Fibroblast of pulmonary artery (primary cell): ENCODE data around the gene LYRM4.

Experiments used
- DNase-seq: peaks from one replicate; pipeline ENCODE4 v3.0.0-alpha.2; 2010; ENCODE audit warnings: low read depth
- H3K4me3 ChIP-seq: replicated peaks from 2 replicates; pipeline ENCODE4 v1.5.1; 2011; ENCODE audit warnings: low read depth, mild to moderate bottlenecking, control low read depth, low read length, moderate library complexity
- TF ChIP-seq, protein P1 (sequence below): IDR thresholded peaks from 2 replicates; pipeline ENCODE4 v1.5.1; 2011; ENCODE audit warnings: mild to moderate bottlenecking, control low read depth, low read length, inconsistent platforms; ENCODE audit errors: missing control alignments

Gene LYRM4

DNA sequence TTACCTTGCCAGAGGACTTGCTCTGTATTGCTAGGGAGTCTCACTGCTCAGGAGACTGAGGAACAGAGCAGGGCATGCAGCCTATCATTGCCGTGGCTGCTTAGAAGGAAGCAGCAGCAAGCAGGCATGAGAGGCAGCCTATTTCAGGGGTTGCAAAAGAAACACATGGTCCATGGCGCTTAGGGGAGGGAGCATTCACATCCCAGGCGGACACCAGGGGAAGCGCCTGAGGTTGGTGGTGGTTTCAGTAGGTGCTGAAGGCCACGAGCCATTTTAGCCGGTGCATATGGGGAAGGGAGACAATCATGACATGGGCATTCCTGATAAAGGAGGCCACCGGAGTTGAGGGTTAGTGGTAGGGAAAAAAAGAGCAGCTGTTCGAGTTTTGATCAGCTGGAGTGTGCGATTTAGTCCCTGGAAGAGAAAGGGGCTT is 21.5 kb upstream of the LYRM4 start:
- TF ChIP-seq, protein P1, sequence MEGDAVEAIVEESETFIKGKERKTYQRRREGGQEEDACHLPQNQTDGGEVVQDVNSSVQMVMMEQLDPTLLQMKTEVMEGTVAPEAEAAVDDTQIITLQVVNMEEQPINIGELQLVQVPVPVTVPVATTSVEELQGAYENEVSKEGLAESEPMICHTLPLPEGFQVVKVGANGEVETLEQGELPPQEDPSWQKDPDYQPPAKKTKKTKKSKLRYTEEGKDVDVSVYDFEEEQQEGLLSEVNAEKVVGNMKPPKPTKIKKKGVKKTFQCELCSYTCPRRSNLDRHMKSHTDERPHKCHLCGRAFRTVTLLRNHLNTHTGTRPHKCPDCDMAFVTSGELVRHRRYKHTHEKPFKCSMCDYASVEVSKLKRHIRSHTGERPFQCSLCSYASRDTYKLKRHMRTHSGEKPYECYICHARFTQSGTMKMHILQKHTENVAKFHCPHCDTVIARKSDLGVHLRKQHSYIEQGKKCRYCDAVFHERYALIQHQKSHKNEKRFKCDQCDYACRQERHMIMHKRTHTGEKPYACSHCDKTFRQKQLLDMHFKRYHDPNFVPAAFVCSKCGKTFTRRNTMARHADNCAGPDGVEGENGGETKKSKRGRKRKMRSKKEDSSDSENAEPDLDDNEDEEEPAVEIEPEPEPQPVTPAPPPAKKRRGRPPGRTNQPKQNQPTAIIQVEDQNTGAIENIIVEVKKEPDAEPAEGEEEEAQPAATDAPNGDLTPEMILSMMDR: no peak
- no peak overlapping the region for H3K4me3 ChIP-seq
- no peak for DNase-seq

DNA sequence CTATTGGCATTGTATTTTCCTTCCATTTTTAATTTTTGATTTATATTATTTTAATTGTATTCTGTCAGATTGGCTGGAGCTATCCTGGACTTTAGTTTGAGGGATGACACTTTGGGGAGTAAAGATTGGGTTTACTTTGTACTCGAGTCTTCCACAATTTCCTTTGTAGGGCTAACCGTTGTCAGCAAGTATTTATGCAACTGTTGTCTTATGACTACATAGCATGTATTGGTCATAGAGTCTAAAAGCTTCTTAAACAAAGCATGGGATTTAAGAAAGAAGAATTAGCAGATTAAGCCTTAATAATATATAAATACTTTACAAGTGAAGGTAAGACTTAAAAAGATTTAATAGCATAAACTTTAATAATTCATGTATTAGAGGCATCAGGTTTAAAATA is 20.2 kb upstream of the LYRM4 start:
- TF ChIP-seq, protein P1: no peak
- H3K4me3 ChIP-seq: no peak overlapping the region
- no peak for DNase-seq

DNA sequence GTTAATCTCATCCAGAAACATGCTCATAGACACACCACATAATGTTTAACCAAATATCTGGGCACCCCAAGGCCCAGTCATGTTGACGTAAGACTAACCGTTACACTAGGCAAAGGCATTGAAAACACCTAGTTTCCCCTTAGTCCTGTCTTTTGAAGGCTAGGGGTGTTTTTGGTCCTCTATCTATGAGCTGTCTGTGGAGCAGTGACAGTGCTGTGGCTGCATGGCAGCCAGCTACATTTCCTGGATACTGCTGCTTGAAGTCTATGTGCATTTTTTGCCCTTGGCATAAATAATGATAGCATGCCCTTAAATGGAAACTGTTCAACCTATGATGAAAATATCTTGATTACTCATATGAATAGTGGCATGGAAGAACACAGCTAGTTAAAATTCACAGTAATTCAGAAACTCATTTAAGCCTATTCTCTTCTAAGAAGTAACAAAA is 19.2 kb upstream of the LYRM4 start:
- H3K4me3 ChIP-seq: no peak overlapping the region
- DNase-seq: no peak
- TF ChIP-seq, protein P1: no peak

DNA sequence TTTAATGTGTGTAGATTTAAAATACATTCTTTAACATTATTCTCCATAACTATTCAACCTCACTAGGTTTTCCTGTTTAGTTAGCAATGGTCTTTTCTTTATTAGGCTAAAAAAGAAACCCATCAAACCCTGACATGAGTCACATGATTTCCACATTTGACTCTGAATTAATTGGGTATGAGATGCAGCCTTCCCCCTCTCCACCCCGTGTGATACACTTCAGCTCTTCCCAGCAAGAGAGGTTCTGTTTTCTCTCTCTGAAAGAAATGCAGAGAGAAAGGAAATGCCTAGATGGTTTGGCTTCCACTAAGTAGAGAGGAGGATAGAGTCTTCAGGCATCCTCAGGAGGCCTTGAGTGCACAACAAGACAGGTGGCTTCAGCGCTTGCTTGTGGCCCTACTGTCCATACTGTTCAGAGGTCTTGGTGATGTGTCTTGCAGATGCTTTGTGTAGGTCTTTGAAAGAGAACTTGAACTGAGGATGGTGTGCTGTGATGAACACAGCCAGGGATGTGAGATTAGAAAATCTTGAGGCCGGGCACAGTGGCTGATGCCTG is 17.9 kb upstream of the LYRM4 start:
- TF ChIP-seq, protein P1: no peak
- DNase-seq: no peak
- no peak overlapping the region for H3K4me3 ChIP-seq

- no peak for DNase-seq
- H3K4me3 ChIP-seq: no peak overlapping the region
- TF ChIP-seq, protein P1: no peak
Measured at GRCh38 chr6:5278047-5278446, 17.3 kb upstream of the LYRM4 start.

DNA sequence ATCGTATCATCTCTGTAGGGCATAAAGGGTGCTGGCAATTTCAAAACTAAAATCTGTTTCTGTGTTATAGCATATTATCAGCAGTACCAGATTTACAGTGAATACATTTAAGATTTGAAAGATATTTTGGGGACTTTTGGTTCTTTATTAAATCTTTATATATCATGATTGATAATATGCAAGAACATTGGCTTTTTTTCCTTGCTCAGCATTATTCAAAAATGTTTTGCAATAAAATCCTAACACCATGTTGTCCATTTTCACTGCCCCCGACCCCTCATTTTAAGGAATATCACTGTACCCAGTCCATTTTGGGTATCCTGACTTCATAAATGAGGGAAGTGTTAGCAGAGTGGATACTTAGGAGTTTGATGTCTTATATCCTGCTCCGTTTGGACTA is 16.8 kb upstream of the LYRM4 start:
- no peak overlapping the region for H3K4me3 ChIP-seq
- no peak for DNase-seq
- TF ChIP-seq, protein P1: no peak

DNA sequence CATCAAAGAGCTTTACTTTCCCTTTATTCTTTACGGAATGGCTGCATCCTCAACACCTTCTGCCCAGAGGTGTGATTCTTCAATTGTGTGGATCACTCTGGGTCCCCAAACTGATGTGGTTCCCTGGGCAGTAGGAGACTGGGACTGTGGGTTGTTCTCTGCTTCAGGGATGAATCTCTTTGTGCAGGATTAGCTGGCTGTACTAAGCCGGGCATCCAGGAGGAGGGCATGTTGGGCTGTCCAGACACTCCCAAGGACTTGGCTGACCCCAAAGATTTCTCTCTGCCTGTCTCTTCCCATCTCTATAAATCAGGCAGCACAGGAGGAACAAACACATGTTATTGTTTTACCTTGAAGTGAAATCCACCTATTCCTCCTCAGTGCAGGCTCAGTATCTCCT is 15.8 kb upstream of the LYRM4 start:
- TF ChIP-seq, protein P1: no peak
- H3K4me3 ChIP-seq: no peak overlapping the region
- DNase-seq: no peak
